Transverse colon (tissue), 4 donors: ENCODE measurements around the gene GPSM1. TPM values are rescaled to one million over a fixed set of nuclear protein-coding genes. Genes with fewer than 3 reads are reported as not detected.

Source experiments
- DNase-seq: peaks from one replicate; pipeline ENCODE4 v3.0.0-alpha.2; 2019
- H3K27ac ChIP-seq, 4 donors: fragments of 200-600 bp; sonication (generic); 2 replicates each; pipeline ENCODE4 v1.5.1; 2016 to 2018; ENCODE audit warnings: inconsistent platforms in 4 of 4
- H3K27me3 ChIP-seq: fragments of 200-600 bp; sonication (generic); 2 replicates; pipeline ENCODE4 v1.5.1; 2017; ENCODE audit warnings: inconsistent platforms
- H3K36me3 ChIP-seq, 4 donors: fragments of 200-600 bp; sonication (generic); 2 replicates each; pipeline ENCODE4 v1.5.1; 2017 to 2019; ENCODE audit warnings: inconsistent platforms in 4 of 4
- H3K4me1 ChIP-seq, 4 donors: fragments of 200-600 bp; sonication (generic); 2 replicates each; pipeline ENCODE4 v1.5.1; 2017 to 2020; ENCODE audit warnings: inconsistent platforms in 4 of 4
- H3K4me3 ChIP-seq, 4 donors: fragments of 200-600 bp; sonication (generic); 1 replicate in 1 of 4; 2 replicates in 3 of 4; pipeline versions ENCODE4 v1.5.1 to v1.6.1; 2017 to 2019; ENCODE audit warnings: inconsistent platforms in 4 of 4
- H3K9me3 ChIP-seq, 2 donors: fragments of 200-600 bp; sonication (generic); 2 replicates each; pipeline ENCODE4 v1.5.1; 2017 to 2019; ENCODE audit warnings: inconsistent platforms in 2 of 2
- EP300 ChIP-seq: sonication (generic); formaldehyde crosslinking; IDR thresholded peaks from one replicate; pipeline ENCODE4 v1.6.1; 2017; ENCODE audit warnings: antibody characterized with exemption, low read depth
- POLR2A ChIP-seq: fragments of 450-650 bp; IDR thresholded peaks from one replicate; pipeline ENCODE4 v1.6.1; 2016; ENCODE audit warnings: antibody characterized with exemption, mild to moderate bottlenecking, moderate library complexity
- POLR2AphosphoS5 ChIP-seq, 3 donors: sonication (generic); formaldehyde crosslinking; IDR thresholded peaks; one replicate each; pipeline ENCODE4 v1.6.1; 2016; ENCODE audit warnings: antibody characterized with exemption in 3 of 3
- WGBS, 2 donors: methylation state at CpG; one replicate each; pipeline ENCODE4 v1.1.5; 2018; ENCODE audit warnings: low coverage in 1 of 2; 5-methylcytosine and 5-hydroxymethylcytosine counted together
- in situ Hi-C, 4 donors: fragments of 200-750 bp; cut with MboI; loops; one replicate each; pipeline versions ENCODE4 v1.15.0 to v1.15.1; 2017; ENCODE audit warnings: low sequenced_read_pairs in 3 of 4, low pct_ligation_motif_present in 1 of 4, low pct_unique_long_range_greater_than_20kb in 1 of 4
- intact Hi-C: fragments of 100-400 bp; cut with DNase I; formaldehyde crosslinking; loops from one replicate; pipeline ENCODE4 v1.15.1; 2023; ENCODE audit warnings: low total_unique reads
- total RNA-seq, 4 donors: library from RNA; depleted of rRNA; stranded (reverse); fragments of >200 nt; gene quantifications; one replicate each; pipeline ENCODE4 v1.1.0, GENCODE V29; 2016
- TF ChIP-seq, protein P1 (sequence below), 5 experiments: fragments of 200-600 bp in 3 of 5; fragments of 450-650 bp in 2 of 5; sonication (generic) in 3 of 5; IDR thresholded peaks; 1 replicate in 2 of 5; 2 replicates in 3 of 5; pipeline ENCODE4 v1.5.1; 2016 to 2017; ENCODE audit warnings: antibody characterized with exemption in 5 of 5, inconsistent platforms in 3 of 5, mild to moderate bottlenecking in 2 of 5, moderate library complexity in 1 of 5

Gene GPSM1
- total RNA-seq, 4 donors from 2014 or later: 2.3 to 8.6 (median 7.0) TPM

DNA sequence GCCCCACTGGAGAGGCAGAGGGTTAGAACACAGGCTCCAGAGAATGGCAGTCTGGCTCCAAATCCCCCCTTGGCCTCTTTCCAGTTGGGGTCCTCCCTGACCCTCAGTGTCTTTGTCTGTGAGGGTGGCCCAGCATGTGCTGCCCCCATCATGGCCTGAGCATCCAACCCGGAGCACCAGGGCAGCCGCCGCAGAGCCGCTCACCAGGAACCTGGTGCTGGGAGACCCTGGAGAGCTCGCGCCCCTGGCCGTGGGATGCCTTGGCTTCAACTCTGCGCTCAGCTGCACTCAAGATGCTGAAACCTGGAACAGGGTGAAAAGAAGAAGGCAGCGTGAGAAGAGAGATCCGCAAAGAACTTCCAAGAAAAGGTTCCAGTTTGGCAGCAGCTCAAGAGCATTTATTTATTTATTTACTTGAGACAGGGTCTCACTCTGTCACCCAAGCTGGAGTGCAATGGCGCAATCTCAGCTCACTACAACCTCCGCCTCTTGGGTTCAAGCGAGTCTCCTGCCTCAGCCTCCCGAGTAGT lies 27.3 kb upstream of the GPSM1 start:
- Histone ChIP-seq H3K4me1 (peaks cover 6 to 14% (median 9%) of the 10 kb centered on the region in 4 donors), H3K9me3 (no peaks in the 10 kb centered on the region), H3K27ac (no peak overlapping the region), H3K4me3 (no peak overlapping the region), H3K27me3 (peaks cover 7% of the 10 kb centered on the region), H3K36me3 (no peaks in the 10 kb centered on the region)
- TF ChIP-seq POLR2A (no peak), POLR2AphosphoS5 (IDR thresholded peaks at IDR 0.05) (no peak), EP300 (no peak)
- TF ChIP-seq, protein P1, sequence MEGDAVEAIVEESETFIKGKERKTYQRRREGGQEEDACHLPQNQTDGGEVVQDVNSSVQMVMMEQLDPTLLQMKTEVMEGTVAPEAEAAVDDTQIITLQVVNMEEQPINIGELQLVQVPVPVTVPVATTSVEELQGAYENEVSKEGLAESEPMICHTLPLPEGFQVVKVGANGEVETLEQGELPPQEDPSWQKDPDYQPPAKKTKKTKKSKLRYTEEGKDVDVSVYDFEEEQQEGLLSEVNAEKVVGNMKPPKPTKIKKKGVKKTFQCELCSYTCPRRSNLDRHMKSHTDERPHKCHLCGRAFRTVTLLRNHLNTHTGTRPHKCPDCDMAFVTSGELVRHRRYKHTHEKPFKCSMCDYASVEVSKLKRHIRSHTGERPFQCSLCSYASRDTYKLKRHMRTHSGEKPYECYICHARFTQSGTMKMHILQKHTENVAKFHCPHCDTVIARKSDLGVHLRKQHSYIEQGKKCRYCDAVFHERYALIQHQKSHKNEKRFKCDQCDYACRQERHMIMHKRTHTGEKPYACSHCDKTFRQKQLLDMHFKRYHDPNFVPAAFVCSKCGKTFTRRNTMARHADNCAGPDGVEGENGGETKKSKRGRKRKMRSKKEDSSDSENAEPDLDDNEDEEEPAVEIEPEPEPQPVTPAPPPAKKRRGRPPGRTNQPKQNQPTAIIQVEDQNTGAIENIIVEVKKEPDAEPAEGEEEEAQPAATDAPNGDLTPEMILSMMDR (IDR thresholded peaks at IDR 0.05): no peak
- 83 to 96% methylated on average over 4 to 14 of the region's 14 CpGs for WGBS, 2 donors
- DNase-seq: no peak
- in situ Hi-C loops: no loop called here
- intact Hi-C loops: no loop called here

DNA sequence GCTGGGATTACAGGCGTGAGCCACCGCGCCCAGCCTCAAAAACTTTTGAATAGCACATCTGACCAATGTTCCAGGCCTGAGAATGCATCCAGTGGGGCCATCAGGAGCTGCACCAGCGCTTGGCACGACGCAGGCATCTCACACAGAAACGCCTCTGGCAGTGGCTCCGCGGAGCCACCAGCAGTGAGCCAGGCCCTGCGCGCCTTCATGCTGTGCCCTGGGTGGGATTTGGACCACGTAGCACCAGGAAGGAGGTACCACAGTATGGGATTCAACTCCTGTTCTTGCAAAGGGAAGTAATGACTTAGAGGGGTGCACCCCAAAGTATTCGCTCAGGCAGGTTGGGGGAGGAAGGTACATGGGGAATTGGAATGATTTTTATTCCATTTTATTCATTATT lies 26.5 kb upstream of the GPSM1 start:
- no peak for TF ChIP-seq POLR2AphosphoS5 (IDR thresholded peaks at IDR 0.05)
- no peak for DNase-seq
- Histone ChIP-seq H3K27me3 (peaks cover 7% of the 10 kb centered on the region), H3K27ac (no peak overlapping the region), H3K36me3 (no peaks in the 10 kb centered on the region), H3K4me1 (peaks cover 6 to 14% (median 9%) of the 10 kb centered on the region in 4 donors), H3K4me3 (no peak overlapping the region), H3K9me3 (no peaks in the 10 kb centered on the region)
- WGBS, 2 donors: 80 to 88% methylated on average over 1 to 13 of the region's 13 CpGs
- intact Hi-C loops: no loop called here
- in situ Hi-C loops: no loop called here

DNA sequence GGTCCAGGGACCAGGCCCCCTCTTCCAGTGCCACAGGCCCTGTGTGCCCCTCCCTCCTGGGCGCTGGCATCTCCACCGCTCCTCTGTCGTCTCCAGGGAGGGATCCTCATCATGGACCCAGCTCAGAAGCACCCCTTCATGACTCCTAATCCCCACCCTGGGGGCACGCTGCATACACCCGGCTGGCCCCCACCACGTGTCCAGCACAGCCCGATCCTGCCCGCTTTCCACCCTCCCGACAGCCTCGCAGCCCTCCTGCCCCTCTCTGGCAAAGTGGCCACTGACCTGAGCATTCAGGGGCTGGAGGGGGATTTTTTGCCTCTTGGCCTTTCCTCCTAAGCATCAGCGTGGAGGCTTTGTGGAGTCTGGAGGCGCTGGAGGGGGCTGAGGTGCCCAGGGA lies 24.8 kb upstream of the GPSM1 start:
- H3K36me3 ChIP-seq: no peaks in the 10 kb centered on the region
- intact Hi-C loops: no loop called here
- TF ChIP-seq POLR2A (no peak), POLR2AphosphoS5 (IDR thresholded peaks at IDR 0.05) (no peak), EP300 (no peak)
- TF ChIP-seq, protein P1 (IDR thresholded peaks at IDR 0.05): no peak
- H3K27ac ChIP-seq: no peak overlapping the region
- H3K4me1 ChIP-seq: peaks cover 0 to 3% (median 0%) of the 10 kb centered on the region in 4 donors
- in situ Hi-C loops: no loop called here
- WGBS, 2 donors: 95% methylated on average over 10 of the region's 12 CpGs; no CpG with 5 or more reads in 1 of the 2 donors
- no peaks in the 10 kb centered on the region for H3K9me3 ChIP-seq
- DNase-seq: no peak
- H3K4me3 ChIP-seq: no peak overlapping the region
- H3K27me3 ChIP-seq: peaks cover 7% of the 10 kb centered on the region

DNA sequence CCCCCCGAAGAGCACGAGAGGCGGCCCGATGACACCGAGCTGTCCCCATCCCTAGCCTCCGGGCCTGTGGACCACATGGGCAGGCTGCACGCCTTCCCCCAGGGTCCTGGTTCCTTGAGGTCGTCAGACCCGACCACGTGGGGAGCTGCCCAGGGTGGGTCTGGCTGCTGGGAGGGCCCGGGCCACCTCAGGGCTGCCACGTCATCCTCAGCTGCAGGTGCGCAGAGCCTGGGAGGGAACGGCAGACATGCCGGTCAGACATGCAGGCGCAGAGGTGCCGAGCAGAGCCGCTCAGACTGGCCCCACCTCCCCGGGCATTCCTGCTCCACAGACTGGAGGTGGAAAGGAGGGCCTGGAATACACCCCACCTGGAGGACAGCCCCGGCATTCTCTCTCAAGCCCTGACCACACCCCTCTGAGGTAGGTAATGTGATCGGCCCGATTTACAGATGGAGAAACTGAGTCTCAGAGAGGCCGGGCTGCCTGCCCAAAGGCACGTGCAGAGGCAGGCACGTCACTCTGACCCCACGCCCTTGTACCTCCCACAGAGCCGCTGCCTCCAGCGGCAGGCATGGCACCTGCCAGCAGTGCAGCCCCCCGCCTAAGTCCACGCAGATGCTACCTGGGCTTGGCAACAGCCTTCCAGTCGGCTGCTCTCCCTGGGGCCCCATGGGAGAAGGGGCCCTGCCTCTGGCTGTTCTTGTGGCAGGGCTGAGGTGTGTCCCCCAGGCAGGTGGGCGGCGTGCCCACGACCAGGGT lies 24.1 kb upstream of the GPSM1 start:
- intact Hi-C loops: no loop called here
- no peak for TF ChIP-seq POLR2AphosphoS5 (IDR thresholded peaks at IDR 0.05)
- no peak for TF ChIP-seq EP300
- TF ChIP-seq, protein P1 (IDR thresholded peaks at IDR 0.05): no peak
- no peak for TF ChIP-seq POLR2A

More for the DNA sequence above, 24.1 kb upstream of the GPSM1 start:
- H3K9me3 ChIP-seq: no peaks in the 10 kb centered on the region
- 68% methylated on average over 34 of the region's 34 CpGs; no CpG with 5 or more reads in 1 of the 2 donors for WGBS, 2 donors
- in situ Hi-C loops: no loop called here
- DNase-seq: no peak
- no peaks in the 10 kb centered on the region for H3K36me3 ChIP-seq
- no peak overlapping the region for H3K27ac ChIP-seq
- H3K4me1 ChIP-seq: no peaks in the 10 kb centered on the region
- no peak overlapping the region for H3K4me3 ChIP-seq
- H3K27me3 ChIP-seq: peaks cover 7% of the 10 kb centered on the region
